Spleen (tissue), 11 donors: ENCODE results near the gene PIP5K1B. TPM values are rescaled to one million over a fixed set of nuclear protein-coding genes. Genes with fewer than 3 reads are reported as not detected.

Source experiments
- DNase-seq: peaks from one replicate; pipeline ENCODE4 v3.0.0-alpha.2; 2020
- H3K27ac ChIP-seq, 8 donors: fragments of 200-600 bp; sonication (generic) in 7 of 8; 1 replicate in 4 of 8; 2 replicates in 4 of 8; pipeline versions ENCODE4 v1.5.0 to v1.8.0; 2016 to 2021; ENCODE audit warnings: inconsistent platforms in 4 of 8, mild to moderate bottlenecking in 4 of 8, moderate library complexity in 1 of 8
- H3K27me3 ChIP-seq, 7 donors: fragments of 200-600 bp; sonication (generic) in 6 of 7; replicated peaks in 1 of 7; 1 replicate in 4 of 7; 2 replicates in 3 of 7; pipeline versions ENCODE4 v1.5.0 to v1.8.0; 2016 to 2021; ENCODE audit warnings: inconsistent platforms in 3 of 7, mild to moderate bottlenecking in 1 of 7
- H3K36me3 ChIP-seq, 6 donors: fragments of 200-600 bp; sonication (generic) in 5 of 6; 1 replicate in 4 of 6; 2 replicates in 2 of 6; pipeline versions ENCODE4 v1.5.0 to v1.8.0; 2016 to 2021; ENCODE audit warnings: inconsistent platforms in 2 of 6
- H3K4me1 ChIP-seq, 6 donors: fragments of 200-600 bp; sonication (generic) in 5 of 6; 1 replicate in 3 of 6; 2 replicates in 3 of 6; pipeline versions ENCODE4 v1.5.0 to v1.8.0; 2016 to 2021; ENCODE audit warnings: inconsistent platforms in 3 of 6
- H3K4me3 ChIP-seq, 8 donors: fragments of 200-600 bp; sonication (generic) in 7 of 8; 1 replicate in 4 of 8; 2 replicates in 4 of 8; pipeline versions ENCODE4 v1.5.0 to v1.8.0; 2016 to 2021; ENCODE audit warnings: inconsistent platforms in 4 of 8, mild to moderate bottlenecking in 4 of 8, moderate library complexity in 2 of 8
- H3K9me3 ChIP-seq, 8 donors: fragments of 200-600 bp; sonication (generic) in 7 of 8; 1 replicate in 4 of 8; 2 replicates in 4 of 8; pipeline versions ENCODE4 v1.5.0 to v1.8.0; 2016 to 2021; ENCODE audit warnings: inconsistent platforms in 4 of 8
- CTCF ChIP-seq, 11 experiments: fragments of 200-600 bp in 7 of 11; fragments of 450-650 bp in 4 of 11; sonication (generic) in 4 of 11; IDR thresholded peaks in 8 of 11; conservative IDR thresholded peaks in 3 of 11; 1 replicate in 7 of 11; 2 replicates in 4 of 11; pipeline versions ENCODE4 v1.4.0 to v1.8.0; 2016 to 2021; ENCODE audit warnings: antibody characterized with exemption in 11 of 11, inconsistent platforms in 4 of 11, mild to moderate bottlenecking in 1 of 11
- POLR2A ChIP-seq, 3 donors: fragments of 450-650 bp; IDR thresholded peaks; one replicate each; pipeline ENCODE4 v1.5.1; 2017; ENCODE audit warnings: antibody characterized with exemption in 3 of 3, mild to moderate bottlenecking in 1 of 3
- POLR2AphosphoS5 ChIP-seq, 3 donors: sonication (generic); formaldehyde crosslinking; IDR thresholded peaks; one replicate each; pipeline ENCODE4 v1.5.1; 2017; ENCODE audit warnings: antibody characterized with exemption in 3 of 3
- WGBS, 5 donors: extraction: QIAGEN DNeasy Blood & Tissue Kit in 3 of 5; methylation state at CpG; one replicate each; pipeline versions ENCODE4 v1.1.5 to v1.1.7; 2013 to 2018; 5-methylcytosine and 5-hydroxymethylcytosine counted together
- intact Hi-C: fragments of 100-400 bp; cut with DNase I; formaldehyde crosslinking; loops from one replicate; pipeline ENCODE4 v1.15.0; 2023; ENCODE audit warnings: low total_unique reads
- polyA plus RNA-seq, 3 donors: library from polyadenylated mRNA; stranded (reverse); fragments of 200-250 nt; gene quantifications; one replicate each; pipeline ENCODE4 v1.2.1, GENCODE V29; 2013
- total RNA-seq, 7 donors: library from RNA; depleted of rRNA in 3 of 7; stranded (reverse); fragments of >200 nt in 3 of 7; fragmentation: NEBNext Ultra II Directional in 4 of 7; extraction: Animal tissue kit (Norgen Biotek cat#: 25700) in 4 of 7; gene quantifications; one replicate each; pipeline versions ENCODE4 v1.1.0 to v1.2.1, GENCODE V29; 2016 to 2021
- donor health status: healthy with polysubstance abuse.
- donor health status: DM: no; HTN: no; CAD: no; lungs with moderate emphysema.
- donor health status: DM: no; HTN: no; CAD: no.
- donor health status: Bipolar disorder and iron deficiency.
- donor health status: healthy.
- donor health status: DM: no; HTN: no; CAD: no.
- donor health status: DM: yes; HTN: yes; CAD: no.

PIP5K1B gene
- total and polyA plus RNA-seq, 10 donors: 1.5 to 10.3 (median 6.8) TPM

- H3K27me3 ChIP-seq: no peaks in the 10 kb centered on the region
- TF ChIP-seq POLR2A (IDR thresholded peaks at IDR 0.05) (no peak), POLR2AphosphoS5 (IDR thresholded peaks at IDR 0.05) (no peak), CTCF (IDR thresholded peaks at IDR 0.05 in 8 of 11, conservative IDR thresholded peaks at IDR 0.05 in 3 of 11) (no peak)
- peaks cover 0 to 47% (median 2%) of the 10 kb centered on the region in 6 donors for H3K4me1 ChIP-seq
- H3K9me3 ChIP-seq: no peaks in the 10 kb centered on the region
- H3K27ac ChIP-seq: peak overlapping the region in 4 of 8 donors; percentile 54 to 75 (median 61)
- WGBS, 5 donors: 48 to 66% (median 59%) methylated on average over 5 of the region's 5 CpGs
- no peak for DNase-seq
- no peaks in the 10 kb centered on the region for H3K36me3 ChIP-seq
- H3K4me3 ChIP-seq: peak overlapping the region in 2 of 8 donors; percentile 10 to 35
- intact Hi-C loops: no loop called here
These were observed 270.5 kb downstream of the PIP5K1B start for GRCh38 chr9:68975365-68976043.

GRCh38 chr9:68978066-68978465, 273.0 kb downstream of the PIP5K1B start:
- TF ChIP-seq POLR2AphosphoS5 (IDR thresholded peaks at IDR 0.05) (no peak), POLR2A (IDR thresholded peaks at IDR 0.05) (no peak), CTCF (IDR thresholded peaks at IDR 0.05 in 8 of 11, conservative IDR thresholded peaks at IDR 0.05 in 3 of 11) (no peak)
- no peak overlapping the region for H3K4me3 ChIP-seq
- H3K4me1 ChIP-seq: peaks cover 0 to 68% (median 2%) of the 10 kb centered on the region in 6 donors
- H3K27me3 ChIP-seq: no peaks in the 10 kb centered on the region
- H3K27ac ChIP-seq: peak overlapping the region in 1 of 8 donors; percentile 24
- no peak for DNase-seq
- no peaks in the 10 kb centered on the region for H3K9me3 ChIP-seq
- intact Hi-C loops: no loop called here
- 55 to 69% (median 64%) methylated on average over 4 of the region's 4 CpGs for WGBS, 5 donors
- H3K36me3 ChIP-seq: no peaks in the 10 kb centered on the region

- intact Hi-C loops: no loop called here
- TF ChIP-seq CTCF (IDR thresholded peaks at IDR 0.05 in 8 of 11, conservative IDR thresholded peaks at IDR 0.05 in 3 of 11) (no peak), POLR2A (IDR thresholded peaks at IDR 0.05) (no peak), POLR2AphosphoS5 (IDR thresholded peaks at IDR 0.05) (no peak)
- WGBS, 5 donors: 86 to 95% (median 90%) methylated on average over 3 of the region's 3 CpGs
- Histone ChIP-seq H3K27me3 (no peaks in the 10 kb centered on the region), H3K4me1 (peaks cover 0 to 72% (median 2%) of the 10 kb centered on the region in 6 donors), H3K4me3 (no peak overlapping the region), H3K36me3 (no peaks in the 10 kb centered on the region), H3K9me3 (no peaks in the 10 kb centered on the region), H3K27ac (peak overlapping the region in 1 of 8 donors; percentile 24)
- DNase-seq: no peak
These were observed 273.5 kb downstream of the PIP5K1B start for GRCh38 chr9:68978501-68978900.

GRCh38 chr9:68979538-68980314, 274.7 kb downstream of the PIP5K1B start:
- peak overlapping the region in 1 of 8 donors; percentile 23 for H3K27ac ChIP-seq
- intact Hi-C loops: no loop called here
- H3K36me3 ChIP-seq: no peaks in the 10 kb centered on the region
- peaks cover 0 to 68% (median 2%) of the 10 kb centered on the region in 6 donors for H3K4me1 ChIP-seq
- no peaks in the 10 kb centered on the region for H3K9me3 ChIP-seq
- no peak for DNase-seq
- H3K4me3 ChIP-seq: no peak overlapping the region
- WGBS, 5 donors: 50 to 71% (median 66%) methylated on average over 8 to 9 of the region's 9 CpGs
- no peak for TF ChIP-seq POLR2AphosphoS5 (IDR thresholded peaks at IDR 0.05)
- no peaks in the 10 kb centered on the region for H3K27me3 ChIP-seq
